ENCODE measurements around the gene KRTAP15-1.

GRCh38 chr21:30447056-30447455 is 7.0 kb downstream of the KRTAP15-1 start:
- TF ChIP-seq POLR2A (IDR thresholded peaks at IDR 0.05): no peak
- TF ChIP-seq CTCF (IDR thresholded peaks at IDR 0.05): no peak

All from right lobe of liver (tissue), 4 donors.